Aorta (tissue), 5 donors: Measurements from ENCODE around the gene SNX20. TPM values are rescaled to one million over a fixed set of nuclear protein-coding genes. Genes with fewer than 3 reads are reported as not detected.

ENCODE experiments used
- ATAC-seq: fragments of 200-7000 bp; cut with Tn5 transposase; one replicate; pipeline ENCODE4 v1.9.1; 2022; ENCODE audit warnings: moderate library complexity; ENCODE audit not compliant: low FRiP score
- DNase-seq, 2 donors: peaks; one replicate each; pipeline ENCODE4 v3.0.0-alpha.2; 2020
- H3K27ac ChIP-seq, 2 donors: one replicate each; pipeline ENCODE4 v1.5.1; 2013; ENCODE audit warnings: low read length in 2 of 2, mild to moderate bottlenecking in 2 of 2, moderate library complexity in 2 of 2, control low read depth in 1 of 2, inconsistent platforms in 1 of 2, low read depth in 1 of 2
- H3K27me3 ChIP-seq, 2 donors: one replicate each; pipeline ENCODE4 v1.6.1; 2013; ENCODE audit warnings: control low read depth in 1 of 2, low read length in 1 of 2, mild to moderate bottlenecking in 1 of 2, moderate library complexity in 1 of 2; ENCODE audit not compliant: insufficient read depth in 2 of 2, control insufficient read depth in 1 of 2
- H3K36me3 ChIP-seq, 2 donors: one replicate each; pipeline ENCODE4 v1.6.1; 2013; ENCODE audit warnings: control low read depth in 1 of 2, low read length in 1 of 2, mild to moderate bottlenecking in 1 of 2; ENCODE audit not compliant: insufficient read depth in 2 of 2, control insufficient read depth in 1 of 2
- H3K4me1 ChIP-seq, 2 donors: one replicate each; pipeline ENCODE4 v1.6.1; 2013; ENCODE audit warnings: low read length in 2 of 2, control low read depth in 1 of 2, mild to moderate bottlenecking in 1 of 2, moderate library complexity in 1 of 2; ENCODE audit not compliant: insufficient read depth in 2 of 2, control insufficient read depth in 1 of 2
- H3K4me3 ChIP-seq, 2 donors: one replicate each; pipeline ENCODE4 v1.5.1; 2013; ENCODE audit warnings: low read length in 2 of 2, control low read depth in 1 of 2, mild to moderate bottlenecking in 1 of 2
- H3K9me3 ChIP-seq: one replicate; pipeline ENCODE4 v1.6.1; 2013; ENCODE audit warnings: mild to moderate bottlenecking, low read length; ENCODE audit not compliant: control insufficient read depth
- WGBS, 2 donors: extraction: QIAGEN DNeasy Blood & Tissue Kit; methylation state at CpG; one replicate each; pipeline ENCODE4 v1.1.7; 2013; 5-methylcytosine and 5-hydroxymethylcytosine counted together
- intact Hi-C, 2 donors: fragments of 100-400 bp; cut with DNase I; formaldehyde crosslinking; loops; one replicate each; pipeline versions ENCODE4 v1.14.2 to v1.15.0; 2022
- polyA plus RNA-seq, 2 donors: library from polyadenylated mRNA; stranded (reverse); fragments of 200-250 nt; gene quantifications; one replicate each; pipeline ENCODE4 v1.2.3, GENCODE V29; 2013
- total RNA-seq, 2 donors: library from RNA; stranded (reverse); fragmentation: NEBNext Ultra II Directional; extraction: Animal tissue kit (Norgen Biotek cat#: 25700); gene quantifications; one replicate each; pipeline ENCODE4 v1.2.1, GENCODE V29; 2021
- donor health status: healthy with polysubstance abuse.
- donor health status: Bipolar disorder and iron deficiency.
- donor health status: DM: no; HTN: no; CAD: no.
- donor health status: DM: no; HTN: no; CAD: no.
- donor health status: DM: yes; HTN: yes; CAD: no.

The SNX20 gene
- total and polyA plus RNA-seq, 4 donors, result 0.41 to 5.0 (median 2.2) TPM

DNA sequence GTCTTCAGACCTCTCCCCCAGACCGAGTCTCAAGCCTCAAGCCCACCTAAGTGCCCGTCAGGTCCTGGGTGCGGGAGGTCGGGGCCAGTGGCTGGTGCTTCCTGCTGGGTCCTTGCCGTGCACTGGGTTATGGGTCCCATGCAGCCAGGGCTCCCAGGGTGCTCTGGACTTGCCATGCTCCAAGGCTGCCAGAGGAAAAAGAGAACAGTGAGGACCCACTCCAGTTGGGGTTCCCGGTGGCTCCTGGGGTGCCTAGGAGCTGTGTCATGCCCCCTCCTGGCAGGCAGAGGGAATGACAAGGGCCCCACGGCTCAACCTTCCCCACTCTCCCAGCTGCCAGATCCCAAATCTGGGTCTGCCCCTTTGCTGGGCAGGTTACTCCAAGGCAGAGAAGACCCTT, 3.8 kb downstream of the SNX20 start:
- ATAC-seq, result no peak
- no peak overlapping the region for H3K27ac ChIP-seq
- no peak overlapping the region for H3K4me3 ChIP-seq
- DNase-seq, result peak; percentile 35 to 55
- 74% methylated on average over 7 of the region's 7 CpGs for WGBS, 2 donors
- no peaks in the 10 kb centered on the region for H3K27me3 ChIP-seq
- no peaks in the 10 kb centered on the region for H3K4me1 ChIP-seq
- no peaks in the 10 kb centered on the region for H3K36me3 ChIP-seq
- intact Hi-C loops, result loop anchor here in 1 of 2 donors (10.0 kb wide), 1 partner anchor 127 kb away; no protein-coding TSS in a partner anchor
- H3K9me3 ChIP-seq, result no peaks in the 10 kb centered on the region

DNA sequence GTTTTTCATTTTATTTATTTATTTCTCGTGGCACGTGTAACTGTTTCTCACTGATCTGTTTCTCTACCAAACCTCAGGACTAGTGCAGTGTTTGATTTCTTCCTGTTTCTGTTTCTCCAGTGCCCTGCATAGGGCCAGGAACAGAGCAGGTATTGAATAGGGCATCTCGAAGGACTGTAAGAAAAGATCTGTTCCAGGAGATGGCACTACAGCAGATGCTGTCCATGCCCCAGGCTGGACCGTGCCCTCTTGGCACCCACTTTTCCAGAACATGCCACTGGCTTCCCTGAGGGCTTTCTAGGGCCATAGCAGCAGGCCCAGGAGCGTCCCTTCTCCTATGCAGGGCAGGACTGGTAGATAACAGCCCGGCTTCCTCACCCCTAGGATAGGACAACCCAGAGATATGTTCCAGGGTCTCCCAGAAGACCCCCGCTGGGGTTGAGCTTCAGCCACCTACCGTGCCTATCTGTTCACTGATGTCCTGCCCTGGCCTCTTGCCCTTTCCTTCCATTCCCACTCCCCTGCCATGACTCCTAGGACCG, 4.4 kb downstream of the SNX20 start:
- intact Hi-C loops, result loop anchor here in 1 of 2 donors (10.0 kb wide), 1 partner anchor 128 kb away; no protein-coding TSS in a partner anchor
- Histone ChIP-seq H3K4me3 (no peak overlapping the region), H3K4me1 (no peaks in the 10 kb centered on the region), H3K27ac (no peak overlapping the region), H3K27me3 (no peaks in the 10 kb centered on the region), H3K9me3 (peaks cover 2% of the 10 kb centered on the region), H3K36me3 (no peaks in the 10 kb centered on the region)
- WGBS, 2 donors, result 77 to 80% methylated on average over 9 of the region's 9 CpGs
- ATAC-seq, result no peak
- peak in 1 of 2 donors; percentile 45 for DNase-seq

GRCh38 chr16:50675686-50676610, 5.2 kb downstream of the SNX20 start:
- ATAC-seq (peak; percentile 21), DNase-seq (peak; percentile 33 to 61)
- Histone ChIP-seq H3K9me3 (peaks cover 3% of the 10 kb centered on the region), H3K4me1 (no peaks in the 10 kb centered on the region), H3K27ac (no peak overlapping the region), H3K36me3 (no peaks in the 10 kb centered on the region), H3K27me3 (no peaks in the 10 kb centered on the region), H3K4me3 (no peak overlapping the region)
- WGBS, 2 donors, result 85 to 86% methylated on average over 23 of the region's 23 CpGs
- intact Hi-C loops, result loop anchor here in 1 of 2 donors (10.0 kb wide), 1 partner anchor 129 kb away; no protein-coding TSS in a partner anchor

DNA sequence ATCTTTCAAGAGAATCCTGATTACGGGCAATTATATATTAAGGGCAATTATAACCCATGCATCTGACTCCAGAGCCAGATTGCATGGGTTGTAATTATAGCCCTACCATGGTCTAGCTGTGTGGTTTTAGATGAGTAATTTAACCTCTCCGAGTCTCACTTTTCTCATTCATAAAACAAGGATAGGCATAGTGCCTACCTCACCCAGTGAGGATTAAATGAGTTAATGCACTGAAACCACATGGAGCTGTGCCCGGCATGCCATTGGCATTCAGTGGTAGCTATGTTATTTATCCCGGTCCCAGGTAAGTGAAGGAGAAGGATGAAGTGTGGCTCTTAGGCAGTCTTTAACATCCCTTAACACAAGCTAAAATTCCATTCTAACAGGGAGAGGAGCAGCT, 6.3 kb downstream of the SNX20 start:
- ATAC-seq (no peak), DNase-seq (peak in 1 of 2 donors; percentile 19)
- H3K4me3 ChIP-seq, result no peak overlapping the region
- H3K4me1 ChIP-seq, result no peaks in the 10 kb centered on the region
- H3K27ac ChIP-seq, result no peak overlapping the region
- WGBS, 2 donors, result 93 to 95% methylated on average over 4 of the region's 4 CpGs
- intact Hi-C loops, result loop anchor here in 1 of 2 donors (10.0 kb wide), 1 partner anchor 130 kb away; no protein-coding TSS in a partner anchor
- H3K36me3 ChIP-seq, result no peaks in the 10 kb centered on the region
- peaks cover 3% of the 10 kb centered on the region for H3K9me3 ChIP-seq
- H3K27me3 ChIP-seq, result no peaks in the 10 kb centered on the region

- no peaks in the 10 kb centered on the region for H3K36me3 ChIP-seq
These were observed 7.4 kb downstream of the SNX20 start for GRCh38 chr16:50673496-50674275.

DNA sequence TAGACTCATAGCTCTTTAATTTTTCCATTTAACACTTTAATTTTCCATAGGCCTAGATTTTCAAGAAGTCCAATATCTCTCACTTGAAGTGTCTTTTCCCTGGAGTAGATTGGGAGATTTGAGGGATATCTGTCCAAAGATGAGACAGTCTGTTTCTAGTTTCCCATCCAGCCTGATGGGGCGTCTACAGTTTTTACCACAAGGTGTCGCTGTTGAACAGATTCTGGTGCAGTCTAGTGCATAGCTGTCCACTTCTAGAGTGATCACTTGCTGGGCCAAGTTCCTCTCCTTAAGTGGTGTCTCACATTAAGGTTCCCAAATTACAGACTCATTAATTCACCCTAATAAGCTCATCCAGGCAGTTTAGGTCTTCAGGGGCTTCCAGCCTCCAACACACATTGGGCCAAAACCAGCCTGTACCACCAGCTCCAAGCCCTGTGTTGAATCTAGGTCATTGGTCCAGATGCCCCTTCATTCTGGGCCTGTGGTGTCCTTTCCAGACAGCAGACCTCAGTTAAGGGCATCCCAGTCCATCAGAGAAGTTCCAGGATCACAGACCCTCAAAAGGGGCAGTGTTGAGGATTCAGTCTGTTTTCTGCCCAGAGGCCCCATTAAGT, 9.4 kb downstream of the SNX20 start:
- no peak overlapping the region for H3K27ac ChIP-seq
- H3K4me3 ChIP-seq, result no peak overlapping the region
- H3K4me1 ChIP-seq, result no peaks in the 10 kb centered on the region
- peak in 1 of 2 donors; percentile 11 for DNase-seq
- H3K27me3 ChIP-seq, result no peaks in the 10 kb centered on the region
- no peak for ATAC-seq
- intact Hi-C loops, result loop anchor here in 1 of 2 donors (10.0 kb wide), 1 partner anchor 133 kb away; no protein-coding TSS in a partner anchor
- WGBS, 2 donors, result 51 to 57% methylated on average over 2 of the region's 2 CpGs
- H3K9me3 ChIP-seq, result peaks cover 3% of the 10 kb centered on the region
- no peaks in the 10 kb centered on the region for H3K36me3 ChIP-seq

More at GRCh38 chr16:50673496-50674275, 7.4 kb downstream of the SNX20 start:
- Histone ChIP-seq H3K27me3 (no peaks in the 10 kb centered on the region), H3K4me3 (no peak overlapping the region), H3K27ac (no peak overlapping the region), H3K9me3 (peaks cover 3% of the 10 kb centered on the region), H3K4me1 (no peaks in the 10 kb centered on the region)
- WGBS, 2 donors, result 57 to 61% methylated on average over 64 to 70 of the region's 70 CpGs
- no peak for ATAC-seq
- intact Hi-C loops, result loop anchor here in 1 of 2 donors (10.0 kb wide), 1 partner anchor 131 kb away; no protein-coding TSS in a partner anchor
- DNase-seq, result peak; percentile 32 to 62

GRCh38 chr16:50670476-50670875, 10.6 kb downstream of the SNX20 start:
- WGBS, 2 donors, result 92 to 93% methylated on average over 6 of the region's 6 CpGs
- H3K4me1 ChIP-seq, result no peaks in the 10 kb centered on the region
- ATAC-seq, result no peak
- intact Hi-C loops, result loop anchor here in 1 of 2 donors (10.0 kb wide), 1 partner anchor 134 kb away; no protein-coding TSS in a partner anchor
- no peak overlapping the region for H3K4me3 ChIP-seq
- no peaks in the 10 kb centered on the region for H3K27me3 ChIP-seq
- DNase-seq, result peak in 1 of 2 donors; percentile 49
- H3K9me3 ChIP-seq, result peaks cover 3% of the 10 kb centered on the region
- no peak overlapping the region for H3K27ac ChIP-seq
- H3K36me3 ChIP-seq, result no peaks in the 10 kb centered on the region

DNA sequence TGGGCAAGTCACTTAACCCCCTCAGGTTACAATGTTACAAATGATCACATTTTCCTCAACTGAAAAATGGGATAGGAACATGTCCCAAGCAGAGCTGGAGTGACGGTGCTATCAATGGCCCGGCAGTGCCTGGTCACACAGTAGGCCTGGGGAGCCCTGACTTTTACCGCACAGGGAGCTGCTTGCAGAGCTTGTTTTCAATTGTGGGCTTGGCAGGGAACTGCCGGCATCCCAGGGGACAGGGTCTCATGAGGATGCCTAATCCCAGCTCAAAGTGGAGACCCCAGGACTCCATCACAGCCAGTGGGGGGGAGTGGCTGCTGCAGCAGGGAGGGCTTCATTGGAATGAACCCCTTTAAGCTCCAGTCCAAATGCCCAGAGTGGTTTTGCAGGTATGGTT, 11.4 kb downstream of the SNX20 start:
- H3K9me3 ChIP-seq, result peaks cover 3% of the 10 kb centered on the region
- ATAC-seq (no peak), DNase-seq (peak in 1 of 2 donors; percentile 60)
- no peak overlapping the region for H3K27ac ChIP-seq
- no peaks in the 10 kb centered on the region for H3K36me3 ChIP-seq
- H3K27me3 ChIP-seq, result no peaks in the 10 kb centered on the region
- no peaks in the 10 kb centered on the region for H3K4me1 ChIP-seq
- intact Hi-C loops, result loop anchor here (5.0 to 10.0 kb wide), 8 partner anchors 135 to 645 kb away; partner anchors contain the start of genes CNEP1R1 (in 2 of the 2) and TENT4B (in 2 of the 2)
- 95 to 97% methylated on average over 4 of the region's 4 CpGs for WGBS, 2 donors
- H3K4me3 ChIP-seq, result no peak overlapping the region
